ENCODE results near the gene NHEJ1. TPM values are rescaled to one million over a fixed set of nuclear protein-coding genes. Genes with fewer than 3 reads are reported as not detected.

Gene NHEJ1
- total and polyA plus RNA-seq, 9 of the 15 experiments (the other 6 are each of a cell fraction or from before 2014, with no cell fraction given): 9.0 to 23.7 (median 13.9) TPM

GRCh38 chr2:219209236-219210195 is 48.9 kb upstream of the NHEJ1 start (continued):
- no peak for TF ChIP-seq ZNF407 (IDR thresholded peaks at IDR 0.05; ENCODE audit: low read depth)

Measured in K562 (cell line).